ENCODE measurements around the gene MFAP5. TPM values are rescaled to one million over a fixed set of nuclear protein-coding genes. Genes with fewer than 3 reads are reported as not detected.

The MFAP5 gene
- total and polyA plus RNA-seq, 2 of the 4 experiments (the other 2 are of a cell fraction), result 0.90 to 1.9 TPM

- Histone ChIP-seq H3K9me1 (ENCODE audit: insufficient read depth, low read length) (no peaks in the 10 kb centered on the region), H2BK15ac (ENCODE audit: low read depth, low read length) (no peak overlapping the region), H4K20me1 (ENCODE audit: insufficient read depth, low read length) (no peaks in the 10 kb centered on the region), H4K5ac (ENCODE audit: low read depth, low read length) (no peak overlapping the region), H4K91ac (ENCODE audit: insufficient read depth, low read depth, low read length) (no peak overlapping the region), H3K4me2 (ENCODE audit: low read depth, low read length) (no peak overlapping the region), H3K27me3 (ENCODE audit: control insufficient read depth, insufficient read depth, low read length) (no peaks in the 10 kb centered on the region; the same call in 1 of the 2 replicates), H3K4ac (ENCODE audit: low read depth, low read length) (no peak overlapping the region), H2AFZ (replicated peaks; ENCODE audit: low read length, poor library complexity) (no peak overlapping the region), H4K8ac (ENCODE audit: low read depth in 2 of 2, low read length in 2 of 2) (no peak overlapping the region), H3K23ac (ENCODE audit: low read depth, low read length) (no peak overlapping the region), H3K4me1 (ENCODE audit: control insufficient read depth, insufficient read depth, low read length) (no peaks in the 10 kb centered on the region), H3K14ac (replicated peaks; ENCODE audit: low read depth, low read length) (no peak overlapping the region), H2BK120ac (ENCODE audit: low read depth, low read length) (no peak overlapping the region), H2BK20ac (ENCODE audit: low read depth, low read length) (no peak overlapping the region), H3K9me3 (ENCODE audit: control insufficient read depth, insufficient read depth, low read length) (no peaks in the 10 kb centered on the region), H3K79me1 (ENCODE audit: low read depth in 1 of 2, low read length in 2 of 2) (no peaks in the 10 kb centered on the region), H3K56ac (ENCODE audit: extremely low read depth, insufficient read depth, low read length) (no peak overlapping the region), H3K27ac (ENCODE audit: insufficient read depth, low read length) (no peak overlapping the region), H3K18ac (ENCODE audit: low read depth, low read length) (no peak overlapping the region), H2AK5ac (ENCODE audit: low read depth, low read length) (no peak overlapping the region), H3K36me3 (ENCODE audit: control insufficient read depth, insufficient read depth, low read length) (no peaks in the 10 kb centered on the region), H3K9ac (ENCODE audit: low read depth, low read length) (no peak overlapping the region), H2BK5ac (ENCODE audit: low read depth, low read length, poor library complexity, severe bottlenecking) (no peak overlapping the region), H2AK9ac (replicated peaks; ENCODE audit: low read depth, low read length, poor library complexity) (no peak overlapping the region), H3K4me3 (ENCODE audit: insufficient read depth, low read depth, low read length) (no peak overlapping the region)
- DNase-seq, result no peak
- 40% methylated on average over 1 of the region's 4 CpGs; no CpG with 5 or more reads in 1 of the 2 experiments for WGBS, 2 experiments (ENCODE audit: extremely low coverage in 2 of 2, insufficient read length in 1 of 2)
- in situ Hi-C loops (cut with MboI; ENCODE audit: low sequenced_read_pairs) (no loop called here), intact Hi-C loops (cut with micrococcal nuclease) (no loop called here), dilution Hi-C loops (cut with HindIII; ENCODE audit: low sequenced_read_pairs, unreplicated experiment) (no loop called here)
- ChIA-PET CTCF (interaction anchor here (0.7 to 1.2 kb wide), 2 partner anchors 19 to 147 kb away, joined by 3 to 9 read pairs; no protein-coding TSS in a partner anchor), POLR2A (ENCODE audit: unreplicated experiment) (no interaction called here)
- no peak for ATAC-seq (ENCODE audit: low read depth)
- BruUV-seq (replicated peaks), result no TSS peak
- TF ChIP-seq RFX5 (IDR thresholded peaks at IDR 0.05; ENCODE audit: low read depth, low read length) (no peak), SMC3 (IDR thresholded peaks at IDR 0.05; ENCODE audit: low read depth, low read length) (no peak), MXI1 (IDR thresholded peaks at IDR 0.05; ENCODE audit: borderline replicate concordance, low read depth, low read length) (no peak), CTCF (conservative IDR thresholded peaks at IDR 0.05; ENCODE audit: low read depth, low read length) (no peak), BHLHE40 (IDR thresholded peaks at IDR 0.05; ENCODE audit: low read depth, low read length) (no peak), CEBPB (IDR thresholded peaks at IDR 0.05; ENCODE audit: low read depth, low read length) (no peak), FOS (IDR thresholded peaks at IDR 0.05; ENCODE audit: low read depth, low read length) (no peak), POLR2A (IDR thresholded peaks at IDR 0.05; ENCODE audit: low read depth, low read length) (no peak), RAD21 (IDR thresholded peaks at IDR 0.05; ENCODE audit: low read length) (no peak), CHD1 (IDR thresholded peaks at IDR 0.05; ENCODE audit: low read depth, low read length) (no peak)
These were observed 14.0 kb upstream of the MFAP5 start for GRCh38 chr12:8676651-8677050.
